ENCODE measurements around the gene ULK1.
"Not testable (repeated sequence)": the region's sequence is repeated elsewhere in the genome, so short reads cannot be mapped to it uniquely, and the experiment has no call there.

ULK1 gene

DNA sequence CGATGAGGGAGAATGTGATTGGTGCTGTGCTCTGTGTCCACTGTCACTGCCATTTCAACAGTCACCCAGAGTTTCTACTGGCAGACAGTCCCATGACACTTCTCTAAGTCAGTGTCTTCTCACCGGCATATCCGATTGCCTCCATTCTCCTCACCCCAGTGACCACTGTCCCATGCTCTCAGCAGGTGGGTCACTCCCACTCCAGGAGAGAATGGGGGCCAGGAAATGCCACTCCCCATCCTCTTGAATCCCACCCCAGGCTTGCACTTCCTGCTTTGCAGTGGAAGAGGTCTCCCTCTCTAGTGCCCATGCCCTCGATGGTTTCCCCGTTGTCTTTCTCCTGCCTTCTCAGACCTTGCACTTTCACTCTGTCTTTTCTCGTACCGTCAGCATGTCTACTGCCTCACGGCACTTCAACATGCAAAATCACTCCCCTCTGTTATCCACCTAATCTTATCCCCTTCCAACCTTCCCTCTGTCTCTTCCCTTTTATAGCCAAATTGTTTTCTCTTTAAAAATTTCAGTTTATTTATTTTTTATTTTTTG, 53.1 kb downstream of the ULK1 start:
- DNase-seq, result no peak

DNA sequence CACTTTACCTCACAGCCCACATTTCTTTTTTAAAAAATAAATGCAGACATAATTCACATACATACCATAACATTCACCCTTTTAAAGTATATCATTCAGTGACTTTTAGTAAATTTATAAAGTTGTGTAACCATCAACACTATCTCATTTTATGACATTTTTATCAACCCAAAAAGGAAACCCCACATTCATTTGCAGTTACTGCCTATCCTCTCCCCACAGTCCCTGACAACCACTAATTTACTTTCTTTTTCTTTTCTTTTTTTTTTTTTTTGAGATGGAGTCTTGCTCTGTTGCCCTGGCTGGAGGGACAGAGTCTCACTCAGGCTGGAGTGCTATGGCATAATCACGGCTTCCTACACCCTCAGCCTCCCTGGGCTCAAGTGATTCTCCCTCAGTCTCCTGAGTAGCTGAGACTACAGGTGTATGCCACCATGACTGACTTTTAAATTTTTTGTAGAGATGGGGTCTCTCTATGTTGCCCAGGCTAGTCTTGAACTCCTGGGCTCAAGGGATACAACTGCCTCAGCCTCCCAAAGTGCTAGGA, 53.8 kb downstream of the ULK1 start:
- no peak for DNase-seq

DNA sequence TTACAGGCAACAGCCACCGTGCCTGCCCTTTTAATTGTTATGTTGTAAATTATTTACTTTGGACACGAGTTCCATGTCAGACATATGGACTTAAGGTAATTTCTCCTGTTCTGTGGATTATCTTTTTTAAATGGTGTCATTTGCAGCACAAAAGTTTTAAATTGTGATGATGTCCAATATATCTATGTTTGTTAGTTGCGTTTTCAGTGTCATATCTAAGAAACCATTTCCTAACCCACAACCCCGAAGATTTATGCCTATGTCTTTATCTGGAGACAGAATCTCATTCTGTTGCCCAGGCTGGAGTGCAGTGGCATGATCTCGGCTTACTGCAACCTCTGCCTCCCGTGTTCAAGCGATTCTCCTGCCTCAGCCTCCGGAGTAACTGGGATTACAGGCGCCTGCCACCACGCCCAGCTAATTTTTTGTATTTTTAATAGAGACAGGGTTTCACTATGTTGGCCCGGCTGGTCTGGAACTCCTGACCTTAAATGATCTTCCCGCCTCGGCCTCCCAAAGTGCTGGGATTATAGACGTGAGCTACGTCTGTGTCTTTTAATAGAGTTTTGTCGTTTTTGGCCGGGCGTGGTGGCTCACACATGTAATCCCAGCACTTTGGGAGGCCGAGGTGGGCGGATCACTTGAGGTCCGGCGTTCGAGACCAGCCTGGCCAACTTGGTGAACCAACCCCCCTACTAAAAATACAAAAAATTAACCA, 54.5 kb downstream of the ULK1 start:
- DNase-seq, result peak; percentile 25

DNA sequence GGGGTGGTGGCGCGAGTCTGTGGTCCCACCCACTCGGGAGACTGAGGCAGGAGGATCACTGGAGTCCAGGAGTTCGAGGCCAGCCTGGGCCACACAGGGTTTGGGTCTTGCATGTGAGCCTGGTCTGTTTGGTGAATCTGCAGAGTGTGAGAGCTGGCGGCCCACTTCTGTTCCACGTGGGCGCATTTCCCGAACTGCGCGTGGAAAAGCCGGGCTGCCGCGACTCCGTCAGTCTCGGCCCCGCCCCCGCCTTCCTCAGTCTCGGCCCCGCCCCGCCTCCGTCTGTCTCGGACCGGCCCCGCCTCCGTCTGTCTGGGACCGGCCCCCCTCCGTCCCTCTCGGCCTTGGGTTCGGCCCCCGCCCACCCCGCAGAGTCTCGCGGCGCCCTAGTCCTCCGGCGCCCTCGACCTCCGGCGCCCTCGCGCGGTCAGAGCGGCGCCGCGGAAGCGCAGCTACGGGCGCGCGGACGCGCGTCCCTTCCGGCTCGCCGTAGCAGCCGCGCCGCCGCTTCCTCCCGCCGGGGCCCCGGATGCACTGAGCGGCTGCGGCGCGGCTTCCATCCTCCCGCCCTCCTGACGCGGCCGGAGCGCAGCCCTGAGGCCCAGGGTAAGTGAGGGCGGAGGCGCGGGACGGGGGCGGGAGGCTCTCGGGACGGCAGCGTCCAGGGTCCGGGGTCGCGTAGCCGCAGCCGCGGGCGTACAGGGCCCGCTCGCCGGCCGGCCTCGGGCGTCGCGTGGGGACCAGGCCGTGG, 55.2 kb downstream of the ULK1 start, which contains the start of gene EP400:
Gene EP400 (plus strand): TSS at position 512 of the 751 bp plus-strand sequence. CDS start 10,678 bp downstream, outside the sequence.
- DNase-seq, result peak; percentile 94

DNA sequence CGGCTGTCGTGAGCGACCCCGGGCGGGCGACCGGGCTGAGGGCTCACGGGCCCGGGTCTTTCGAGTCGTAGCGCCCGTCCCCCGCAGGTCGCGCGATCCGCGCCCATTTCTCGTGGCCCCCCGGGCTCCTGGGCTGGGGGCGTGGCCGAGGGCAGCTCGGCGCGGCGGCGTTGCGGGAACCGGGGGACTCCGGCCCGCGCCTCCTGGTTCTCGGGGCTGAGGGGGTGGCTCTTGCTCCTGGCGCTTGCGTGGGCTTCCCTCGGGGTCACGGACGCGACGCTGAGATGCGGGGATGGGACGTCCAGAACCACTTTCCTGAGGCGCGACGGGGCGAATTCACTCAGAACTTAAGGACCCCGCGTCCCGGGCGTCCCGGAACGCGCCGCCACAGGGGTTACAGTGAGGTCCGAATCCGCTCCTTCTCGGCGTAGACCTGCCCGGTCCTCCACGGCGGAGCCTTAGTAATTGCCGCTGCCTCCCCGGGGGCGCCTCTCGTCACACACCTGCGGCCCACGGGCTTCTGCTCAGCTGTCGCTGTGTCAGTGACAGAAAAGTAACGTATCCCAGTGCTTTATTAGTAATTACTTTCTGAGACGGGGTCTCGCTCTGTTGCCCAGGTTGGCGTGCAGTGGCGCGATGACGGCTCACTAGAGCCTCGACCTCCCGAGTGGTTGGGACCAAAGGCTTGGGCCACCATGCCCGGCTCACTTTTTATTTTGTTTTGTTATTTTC, 55.9 kb downstream of the ULK1 start:
- no peak for DNase-seq

DNA sequence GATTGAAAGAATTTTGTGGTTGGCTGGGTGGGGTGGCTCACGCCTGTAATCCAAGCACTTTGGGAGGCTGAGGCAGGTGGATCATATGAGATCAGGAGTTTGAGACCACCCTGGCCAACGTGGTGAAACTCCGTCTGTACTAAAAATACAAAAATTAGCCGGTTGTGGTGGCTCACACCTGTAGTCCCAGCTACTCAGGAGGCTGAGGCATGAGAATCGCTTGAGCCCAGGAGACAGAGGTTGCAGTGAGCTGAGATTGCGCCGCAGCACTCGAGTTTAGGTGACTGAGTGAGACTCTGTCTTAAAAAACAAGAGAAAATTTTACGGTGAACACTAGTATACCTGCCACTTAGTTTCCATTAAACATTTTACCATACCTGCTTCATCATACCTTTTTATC, 59.4 kb downstream of the ULK1 start:
- not testable (repeated sequence) for DNase-seq

DNA sequence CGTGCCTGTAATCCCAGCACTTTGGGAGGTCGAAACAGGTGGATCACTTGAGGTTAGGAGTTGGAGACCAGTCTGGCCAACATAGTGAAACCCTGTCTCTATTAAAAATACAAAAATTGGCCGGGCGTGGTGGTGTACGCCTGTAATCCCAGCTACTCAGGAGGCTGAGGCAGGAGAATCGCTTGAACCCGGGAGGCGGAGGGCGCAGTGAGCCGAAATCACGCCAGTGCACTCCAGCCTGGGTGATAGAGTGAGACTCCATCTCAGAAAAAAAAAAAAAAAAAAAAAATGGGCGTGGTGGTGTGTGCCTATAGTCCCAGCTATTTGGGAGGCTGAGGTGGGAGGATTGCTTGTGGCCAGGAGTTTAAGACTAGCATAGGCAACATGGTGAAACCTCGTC, 60.0 kb downstream of the ULK1 start:
- DNase-seq, result not testable (repeated sequence)

DNA sequence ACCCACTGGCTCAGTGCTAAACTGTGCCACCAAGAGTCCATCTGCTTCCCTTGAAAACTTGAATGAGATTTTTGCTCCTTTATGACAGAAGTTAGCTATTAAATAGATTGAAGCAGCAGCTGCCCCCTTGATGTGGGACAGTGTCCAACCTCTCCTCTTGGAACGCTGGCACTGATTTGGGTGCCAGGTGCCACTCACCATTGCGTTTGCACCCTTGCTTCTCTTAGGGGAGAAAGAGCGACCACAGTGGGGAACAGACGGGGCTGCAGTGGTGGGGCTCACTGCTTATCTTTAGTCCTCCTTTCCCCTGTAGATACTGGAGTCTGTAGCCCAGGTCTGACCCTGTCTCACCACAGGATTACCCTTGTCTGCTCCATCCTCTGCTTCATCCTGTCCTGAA, 64.7 kb downstream of the ULK1 start:
- DNase-seq, result no peak

DNA sequence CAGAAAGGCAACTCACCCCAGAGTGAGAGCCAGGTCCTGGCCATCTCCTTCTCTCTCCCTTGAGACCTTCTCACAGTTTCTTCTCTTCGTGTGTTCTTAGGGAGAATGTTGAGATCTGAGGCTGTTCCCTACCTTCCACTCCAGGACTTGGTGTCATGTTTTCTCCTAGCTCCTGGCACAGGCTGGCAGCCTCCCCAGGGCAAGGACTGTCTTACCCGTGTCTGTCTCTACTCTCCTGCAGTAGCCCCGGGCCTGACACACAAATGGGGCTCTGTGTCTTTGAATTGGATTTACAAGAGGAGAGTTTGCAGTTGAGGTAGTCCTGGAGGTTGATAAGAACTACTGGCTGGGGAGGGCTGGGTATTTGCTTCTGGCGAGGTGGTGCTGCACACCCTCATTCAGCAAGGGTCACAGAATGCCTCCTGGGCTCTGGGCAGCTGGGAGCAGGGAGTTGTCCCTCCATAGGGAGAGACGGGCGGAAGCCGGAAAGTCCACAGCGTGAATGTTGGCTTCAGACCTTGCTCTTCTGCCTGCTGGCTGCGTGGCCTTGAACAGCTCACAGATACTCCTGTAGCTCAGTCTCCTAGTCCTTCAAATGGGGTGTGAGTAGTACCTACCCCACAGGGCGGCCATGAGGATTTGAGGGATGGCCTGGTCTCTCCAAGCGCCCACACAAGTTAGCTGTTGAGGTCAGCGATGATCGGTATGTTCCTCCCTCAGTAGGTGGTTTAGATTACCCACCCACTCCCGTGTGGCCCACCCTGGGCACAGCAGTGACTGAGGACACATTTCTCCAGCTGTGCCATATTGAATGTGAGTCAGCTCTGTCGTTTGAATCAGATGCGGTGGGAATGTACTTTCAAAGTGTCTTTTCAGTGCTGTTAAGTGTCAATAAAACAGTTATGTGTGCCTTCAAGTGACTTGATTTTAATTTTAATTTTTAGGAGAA, 65.5 kb downstream of the ULK1 start:
- DNase-seq, result no peak

DNA sequence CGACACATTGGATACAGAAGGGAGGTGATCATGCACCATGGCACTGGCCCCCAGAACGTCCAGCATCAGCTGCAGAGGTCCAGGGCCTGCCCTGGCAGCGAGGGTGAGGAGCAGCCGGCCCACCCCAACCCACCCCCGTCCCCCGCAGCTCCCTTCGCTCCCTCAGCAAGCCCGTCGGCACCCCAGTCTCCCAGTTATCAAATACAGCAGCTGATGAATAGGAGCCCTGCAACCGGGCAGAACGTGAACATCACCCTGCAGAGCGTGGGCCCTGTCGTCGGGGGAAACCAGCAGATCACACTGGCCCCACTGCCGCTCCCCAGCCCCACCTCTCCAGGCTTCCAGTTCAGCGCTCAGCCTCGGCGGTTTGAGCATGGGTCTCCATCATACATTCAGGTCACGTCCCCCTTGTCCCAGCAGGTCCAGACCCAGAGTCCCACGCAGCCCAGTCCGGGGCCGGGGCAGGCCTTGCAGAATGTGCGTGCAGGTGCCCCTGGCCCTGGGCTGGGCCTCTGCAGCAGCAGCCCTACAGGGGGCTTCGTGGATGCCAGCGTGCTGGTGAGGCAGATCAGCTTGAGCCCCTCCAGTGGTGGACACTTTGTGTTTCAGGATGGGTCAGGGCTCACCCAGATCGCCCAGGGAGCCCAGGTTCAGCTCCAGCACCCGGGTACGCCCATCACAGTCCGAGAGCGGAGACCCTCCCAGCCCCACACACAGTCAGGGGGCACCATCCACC, 66.3 kb downstream of the ULK1 start:
- not testable (repeated sequence) for DNase-seq

DNA sequence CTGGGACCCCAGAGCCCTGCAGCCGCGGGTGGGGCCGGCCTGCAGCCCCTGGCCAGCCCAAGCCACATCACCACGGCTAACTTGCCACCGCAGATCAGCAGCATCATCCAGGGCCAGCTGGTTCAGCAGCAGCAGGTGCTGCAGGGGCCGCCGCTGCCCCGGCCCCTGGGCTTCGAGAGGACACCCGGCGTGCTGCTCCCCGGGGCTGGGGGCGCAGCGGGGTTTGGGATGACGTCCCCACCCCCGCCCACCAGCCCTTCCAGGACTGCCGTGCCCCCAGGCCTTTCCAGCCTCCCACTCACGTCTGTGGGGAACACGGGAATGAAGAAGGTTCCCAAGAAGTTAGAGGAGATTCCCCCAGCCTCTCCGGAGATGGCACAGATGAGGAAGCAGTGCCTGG, 66.9 kb downstream of the ULK1 start:
- DNase-seq, result not testable (repeated sequence)

DNA sequence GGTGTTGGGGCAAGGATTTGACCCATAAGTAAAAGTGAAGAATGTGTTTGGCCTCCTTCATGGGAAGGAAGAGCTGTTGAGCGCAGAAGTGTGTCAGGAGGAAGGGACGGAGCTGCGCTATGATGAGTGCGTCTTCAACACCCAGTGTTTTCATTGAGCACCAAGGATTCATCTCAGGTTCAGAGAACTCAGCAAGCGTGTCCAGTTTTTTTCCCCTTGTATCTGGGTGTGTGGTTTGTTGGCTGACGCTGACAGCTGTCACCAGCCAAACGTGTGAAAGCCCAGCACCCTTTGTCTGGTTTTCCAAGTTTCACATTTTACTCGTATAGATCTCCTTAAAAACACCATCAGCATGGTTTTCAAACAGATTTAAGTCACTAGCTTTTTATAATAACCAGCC, 67.6 kb downstream of the ULK1 start:
- no peak for DNase-seq

DNA sequence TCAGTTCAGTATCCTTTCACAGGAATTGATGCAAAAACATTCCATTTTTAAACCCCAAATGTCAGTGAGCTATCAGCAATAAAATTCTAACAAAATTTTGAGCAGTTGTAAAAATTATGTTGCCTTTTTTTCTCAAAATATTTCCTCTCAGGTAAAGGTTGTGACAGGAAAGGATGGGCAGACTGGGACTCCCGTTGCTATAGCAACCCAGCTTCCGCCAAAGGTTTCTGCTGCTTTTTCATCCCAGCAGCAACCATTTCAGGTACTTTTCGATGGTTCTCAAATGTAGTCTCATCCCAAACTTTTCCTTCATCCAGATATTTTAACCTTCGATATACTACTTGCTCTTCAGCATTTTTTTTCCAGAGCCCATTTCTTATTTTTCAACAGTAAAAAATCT, 69.0 kb downstream of the ULK1 start:
- no peak for DNase-seq

DNA sequence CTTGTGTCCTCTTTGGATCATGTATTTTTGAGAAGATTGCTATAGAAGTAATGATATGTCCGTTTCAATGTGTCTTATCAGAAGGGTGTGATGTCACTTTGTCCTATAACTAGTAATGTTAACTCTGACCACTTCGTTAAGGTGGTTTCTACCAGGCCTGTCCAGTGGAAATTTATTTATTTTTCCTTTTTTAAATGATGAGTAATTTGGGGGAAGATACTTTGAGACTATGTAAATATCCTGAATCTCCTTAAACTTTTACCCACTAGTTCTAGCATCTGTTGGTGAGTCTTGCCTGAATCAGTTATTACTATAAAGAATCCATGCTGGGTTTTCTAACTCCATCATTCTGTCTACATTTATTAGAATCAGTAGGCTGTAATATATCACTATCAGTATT, 70.7 kb downstream of the ULK1 start:
- no peak for DNase-seq

DNA sequence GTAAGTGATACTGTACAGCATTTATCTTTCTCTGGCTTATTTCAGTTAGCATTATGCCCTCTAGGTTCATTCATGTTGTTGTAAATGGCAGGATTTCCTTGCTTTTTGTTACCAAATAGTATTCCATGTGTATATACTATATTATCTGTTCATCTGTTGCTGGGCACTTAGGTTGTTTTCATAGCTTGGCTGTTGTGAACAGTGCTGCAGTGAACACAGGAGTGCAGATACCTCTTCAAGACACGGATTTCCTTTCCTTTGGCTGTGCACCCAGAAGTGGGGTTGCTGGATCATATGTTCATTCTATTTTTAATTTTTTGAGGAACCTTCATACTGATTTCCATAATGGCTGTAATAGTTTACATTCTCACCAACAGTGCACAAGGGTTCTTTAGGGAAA, 76.8 kb downstream of the ULK1 start:
- DNase-seq, result no peak
